Measurements from ENCODE around the gene RCC1. TPM values are rescaled to one million over a fixed set of nuclear protein-coding genes. Genes with fewer than 3 reads are reported as not detected.

Gene RCC1
- total RNA-seq, 4 donors from 2014 or later: 13.0 to 87.9 (median 36.3) TPM

- Histone ChIP-seq H3K36me3 (peaks cover 0 to 52% (median 20%) of the 10 kb centered on the region in 4 donors), H3K27ac (no peak overlapping the region), H3K9me3 (no peaks in the 10 kb centered on the region), H3K4me1 (peaks cover 0 to 3% (median 0%) of the 10 kb centered on the region in 4 donors), H3K4me3 (no peak overlapping the region), H3K27me3 (no peaks in the 10 kb centered on the region)
- 89% methylated on average over 5 of the region's 5 CpGs for WGBS, 2 donors (ENCODE audit: low coverage in 1 of 2)
- in situ Hi-C loops (cut with MboI; ENCODE audit: low pct_ligation_motif_present in 1 of 4, low pct_unique_long_range_greater_than_20kb in 1 of 4, low sequenced_read_pairs in 3 of 4): no loop called here
- intact Hi-C loops (cut with DNase I; ENCODE audit: low total_unique reads): no loop called here
- TF ChIP-seq POLR2AphosphoS5 (IDR thresholded peaks at IDR 0.05): no peak
- no peak for TF ChIP-seq POLR2A (IDR thresholded peaks at IDR 0.05)
- no peak for TF ChIP-seq CTCF (IDR thresholded peaks at IDR 0.05)
- TF ChIP-seq EP300 (IDR thresholded peaks at IDR 0.05; ENCODE audit: low read depth): no peak
- DNase-seq: no peak
These were observed 25.5 kb upstream of the RCC1 start for GRCh38 chr1:28480308-28480707.

- intact Hi-C loops (cut with DNase I; ENCODE audit: low total_unique reads): no loop called here
- 44 to 75% methylated on average over 1 to 3 of the region's 3 CpGs for WGBS, 2 donors (ENCODE audit: low coverage in 1 of 2)
These were observed 23.7 kb upstream of the RCC1 start for GRCh38 chr1:28482138-28482537.

GRCh38 chr1:28482702-28483101, 23.1 kb upstream of the RCC1 start:
- 83 to 85% methylated on average over 1 to 2 of the region's 2 CpGs for WGBS, 2 donors (ENCODE audit: low coverage in 1 of 2)
- Histone ChIP-seq H3K9me3 (no peaks in the 10 kb centered on the region), H3K27ac (no peak overlapping the region), H3K27me3 (no peaks in the 10 kb centered on the region), H3K36me3 (peaks cover 0 to 49% (median 21%) of the 10 kb centered on the region in 4 donors), H3K4me1 (peaks cover 0 to 3% (median 0%) of the 10 kb centered on the region in 4 donors), H3K4me3 (no peak overlapping the region)
- no peak for DNase-seq
- TF ChIP-seq POLR2AphosphoS5 (IDR thresholded peaks at IDR 0.05) (no peak), CTCF (IDR thresholded peaks at IDR 0.05) (no peak), EP300 (IDR thresholded peaks at IDR 0.05; ENCODE audit: low read depth) (no peak), POLR2A (IDR thresholded peaks at IDR 0.05) (no peak)
- intact Hi-C loops (cut with DNase I; ENCODE audit: low total_unique reads) (no loop called here), in situ Hi-C loops (cut with MboI; ENCODE audit: low pct_ligation_motif_present in 1 of 4, low pct_unique_long_range_greater_than_20kb in 1 of 4, low sequenced_read_pairs in 3 of 4) (no loop called here)

More at GRCh38 chr1:28482138-28482537, 23.7 kb upstream of the RCC1 start:
- TF ChIP-seq CTCF (IDR thresholded peaks at IDR 0.05) (no peak), POLR2A (IDR thresholded peaks at IDR 0.05) (no peak), EP300 (IDR thresholded peaks at IDR 0.05; ENCODE audit: low read depth) (no peak), POLR2AphosphoS5 (IDR thresholded peaks at IDR 0.05) (no peak)
- Histone ChIP-seq H3K9me3 (no peaks in the 10 kb centered on the region), H3K27me3 (no peaks in the 10 kb centered on the region), H3K27ac (no peak overlapping the region), H3K36me3 (peaks cover 0 to 48% (median 23%) of the 10 kb centered on the region in 4 donors), H3K4me3 (no peak overlapping the region), H3K4me1 (peaks cover 0 to 3% (median 0%) of the 10 kb centered on the region in 4 donors)
- DNase-seq: no peak
- in situ Hi-C loops (cut with MboI; ENCODE audit: low pct_ligation_motif_present in 1 of 4, low pct_unique_long_range_greater_than_20kb in 1 of 4, low sequenced_read_pairs in 3 of 4): no loop called here

- no peaks in the 10 kb centered on the region for H3K27me3 ChIP-seq
- TF ChIP-seq POLR2AphosphoS5 (IDR thresholded peaks at IDR 0.05) (no peak), POLR2A (IDR thresholded peaks at IDR 0.05) (no peak), EP300 (IDR thresholded peaks at IDR 0.05; ENCODE audit: low read depth) (no peak)
- no peak for DNase-seq
- H3K9me3 ChIP-seq: no peaks in the 10 kb centered on the region
- peaks cover 0 to 50% (median 22%) of the 10 kb centered on the region in 4 donors for H3K36me3 ChIP-seq
- 97 to 100% methylated on average over 1 of the region's 1 CpG for WGBS, 2 donors (ENCODE audit: low coverage in 1 of 2)
- H3K4me3 ChIP-seq: no peak overlapping the region
- intact Hi-C loops (cut with DNase I; ENCODE audit: low total_unique reads) (no loop called here), in situ Hi-C loops (cut with MboI; ENCODE audit: low pct_ligation_motif_present in 1 of 4, low pct_unique_long_range_greater_than_20kb in 1 of 4, low sequenced_read_pairs in 3 of 4) (no loop called here)
- no peaks in the 10 kb centered on the region for H3K4me1 ChIP-seq
- H3K27ac ChIP-seq: no peak overlapping the region
These were observed 11.1 kb upstream of the RCC1 start for GRCh38 chr1:28494737-28495136.

- in situ Hi-C loops (cut with MboI; ENCODE audit: low pct_ligation_motif_present in 1 of 4, low pct_unique_long_range_greater_than_20kb in 1 of 4, low sequenced_read_pairs in 3 of 4) (no loop called here), intact Hi-C loops (cut with DNase I; ENCODE audit: low total_unique reads) (no loop called here)
- Histone ChIP-seq H3K36me3 (peaks cover 0 to 14% (median 7%) of the 10 kb centered on the region in 4 donors), H3K27me3 (no peaks in the 10 kb centered on the region), H3K4me1 (peaks cover 0 to 13% (median 0%) of the 10 kb centered on the region in 4 donors), H3K27ac (no peak overlapping the region), H3K4me3 (no peak overlapping the region), H3K9me3 (no peaks in the 10 kb centered on the region)
- TF ChIP-seq EP300 (IDR thresholded peaks at IDR 0.05; ENCODE audit: low read depth) (no peak), POLR2A (IDR thresholded peaks at IDR 0.05) (no peak), POLR2AphosphoS5 (IDR thresholded peaks at IDR 0.05) (no peak), CTCF (IDR thresholded peaks at IDR 0.05) (no peak)
- 88% methylated on average over 4 of the region's 4 CpGs; no CpG with 5 or more reads in 1 of the 2 donors for WGBS, 2 donors (ENCODE audit: low coverage in 1 of 2)
- no peak for DNase-seq
These were observed 6.3 kb upstream of the RCC1 start for GRCh38 chr1:28499553-28499952.
